NCI-H446 treated with DMSO at 0.1 percent for 48 hours (cell line): Measurements from ENCODE around the gene PFDN4.
"Not testable (repeated sequence)": the region's sequence is repeated elsewhere in the genome, so short reads cannot be mapped to it uniquely, and the experiment has no call there.

Experiments used
- DNase-seq: peaks from one replicate; lab custom pipeline; 2025; lab: John Stamatoyannopoulos, UW

The PFDN4 gene

DNA sequence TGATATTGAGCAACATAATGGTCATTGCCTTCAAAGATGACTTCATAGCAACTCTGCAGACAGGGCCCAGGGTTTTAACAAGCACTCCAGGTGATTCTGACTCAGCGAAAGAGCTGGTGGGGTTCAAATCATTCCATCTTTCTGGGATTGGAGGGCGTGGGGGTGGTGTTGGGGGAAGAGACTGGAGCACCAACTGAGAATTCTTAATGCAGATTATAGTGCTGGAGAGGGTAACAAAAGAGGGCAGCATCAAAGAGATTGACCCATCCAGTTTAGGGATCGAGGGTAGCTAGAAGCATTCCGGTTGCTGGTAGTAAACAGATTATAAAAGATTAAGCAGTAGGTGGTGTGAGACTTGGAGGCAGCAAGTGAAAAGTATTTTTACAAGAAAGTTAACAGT, 15.9 kb downstream of the PFDN4 start:
- no peak for DNase-seq

DNA sequence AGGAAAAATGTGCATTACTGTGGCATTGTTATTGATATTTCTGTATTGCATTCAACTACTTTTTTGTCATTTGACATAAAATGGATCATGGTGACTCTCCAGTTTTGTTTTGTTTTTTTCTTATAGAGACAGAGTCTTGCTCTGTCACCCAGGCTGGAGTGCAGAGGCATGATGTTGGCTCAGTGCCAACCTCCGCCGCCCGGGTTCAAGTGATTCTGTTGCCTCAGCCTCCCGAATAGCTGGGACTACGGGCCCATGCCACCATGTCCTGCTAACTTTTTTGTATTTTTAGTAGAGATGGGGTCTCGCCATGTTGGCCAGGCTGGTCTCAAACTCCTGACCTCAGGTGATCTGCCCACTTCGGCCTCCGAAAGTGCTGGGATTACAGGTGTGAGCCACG, 16.8 kb downstream of the PFDN4 start:
- DNase-seq: not testable (repeated sequence)

DNA sequence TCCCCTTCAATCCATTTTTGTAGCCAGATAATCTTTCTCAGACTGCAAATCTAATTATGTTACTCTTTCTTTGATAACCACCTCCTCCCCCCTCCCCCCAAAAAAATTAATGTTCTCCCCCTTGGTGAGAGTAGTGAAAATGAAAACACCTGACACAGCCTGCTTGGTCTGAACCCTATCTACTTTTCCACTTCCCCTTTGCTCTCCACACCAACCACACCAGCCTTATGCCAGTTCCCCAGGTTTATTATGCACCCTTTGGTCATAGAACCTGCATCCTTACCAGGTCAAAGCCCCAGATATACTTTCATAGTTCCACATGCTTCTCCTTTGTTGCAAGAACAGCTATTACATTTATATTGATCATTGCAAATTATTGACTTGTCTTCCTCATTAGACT, 19.4 kb downstream of the PFDN4 start:
- no peak for DNase-seq

DNA sequence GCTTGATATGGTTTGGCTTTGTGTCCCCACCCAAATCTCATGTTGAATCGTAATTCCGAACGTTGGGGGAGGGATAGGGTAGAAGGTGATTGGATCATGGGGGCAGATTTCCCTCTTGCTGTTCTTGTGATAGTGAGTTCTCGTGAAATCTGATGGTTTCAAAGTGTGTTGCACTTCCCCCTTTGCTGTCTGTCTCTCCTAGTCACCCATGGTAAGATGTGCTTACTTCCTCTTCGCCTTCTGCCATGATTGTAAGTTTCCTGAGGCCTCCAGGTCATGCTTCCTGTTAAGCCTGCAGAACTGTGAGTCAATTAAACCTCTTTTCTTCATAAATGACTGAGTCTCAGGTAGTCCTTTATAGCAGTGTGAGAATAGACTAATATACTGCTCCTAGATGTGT, 19.9 kb downstream of the PFDN4 start:
- DNase-seq: no peak

DNA sequence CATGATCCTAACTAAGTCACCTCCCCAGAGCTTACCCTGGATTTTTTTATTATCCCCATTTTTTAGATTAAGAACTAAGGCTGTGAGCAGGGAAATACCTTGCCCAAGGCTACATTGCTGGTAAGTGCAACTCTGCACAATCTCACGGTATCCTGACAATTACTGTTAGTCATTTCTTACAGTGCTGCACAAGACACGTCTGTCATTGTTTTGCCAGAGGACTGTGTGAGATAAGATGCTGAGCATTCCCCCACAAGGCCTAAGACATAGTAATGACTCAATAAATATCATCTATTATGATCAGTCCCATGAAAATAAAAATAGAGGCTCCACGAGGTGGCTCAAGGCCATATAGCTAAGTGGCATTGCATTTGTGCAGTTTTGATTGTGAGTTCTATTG, 21.0 kb downstream of the PFDN4 start:
- DNase-seq: no peak

DNA sequence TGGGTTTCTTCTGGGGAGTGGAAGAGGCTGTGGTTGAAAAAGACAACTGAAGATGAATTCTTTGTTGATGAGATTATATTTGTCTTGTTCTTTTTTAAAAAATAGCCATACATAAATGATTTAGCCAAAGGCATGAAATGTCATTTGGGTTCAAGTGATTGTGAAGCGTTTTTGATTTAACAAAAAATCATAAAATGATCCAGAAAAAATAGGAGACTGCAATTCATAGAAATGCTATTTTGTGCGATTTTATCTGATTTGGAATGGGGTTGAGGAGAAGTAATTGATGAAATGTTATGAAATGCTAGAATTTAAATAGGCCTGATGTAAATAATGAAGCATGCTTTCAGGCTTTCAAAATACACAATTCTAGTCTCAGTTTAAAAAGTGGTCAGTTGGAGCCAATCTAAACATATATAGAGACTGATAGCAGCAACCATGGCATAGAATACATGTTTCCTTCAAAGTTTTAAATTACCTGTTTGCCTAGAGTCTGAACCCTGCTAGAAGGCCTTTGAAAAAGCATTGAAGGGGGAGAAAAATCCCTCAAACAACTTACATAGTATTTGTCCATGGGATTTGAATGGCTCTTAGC, 21.8 kb downstream of the PFDN4 start:
- no peak for DNase-seq

DNA sequence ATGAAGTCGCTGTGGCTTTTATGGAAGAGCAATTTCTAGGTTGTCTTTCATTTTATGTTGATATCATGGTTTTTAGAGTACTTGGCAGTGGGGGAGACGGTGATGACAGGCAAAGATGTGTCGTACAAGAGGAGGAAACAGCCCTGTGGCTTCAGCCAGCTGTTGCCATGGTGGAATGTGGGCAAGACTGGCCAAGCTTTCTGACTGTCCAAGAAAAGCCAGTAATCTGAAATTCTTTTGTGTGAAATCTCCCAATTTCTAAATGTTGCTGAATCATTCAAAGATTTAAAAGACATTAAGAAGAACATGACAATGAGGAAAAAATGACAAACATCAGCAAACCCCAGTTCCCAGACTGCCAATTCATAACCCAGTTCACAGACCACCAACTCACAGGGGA, 23.1 kb downstream of the PFDN4 start:
- no peak for DNase-seq

DNA sequence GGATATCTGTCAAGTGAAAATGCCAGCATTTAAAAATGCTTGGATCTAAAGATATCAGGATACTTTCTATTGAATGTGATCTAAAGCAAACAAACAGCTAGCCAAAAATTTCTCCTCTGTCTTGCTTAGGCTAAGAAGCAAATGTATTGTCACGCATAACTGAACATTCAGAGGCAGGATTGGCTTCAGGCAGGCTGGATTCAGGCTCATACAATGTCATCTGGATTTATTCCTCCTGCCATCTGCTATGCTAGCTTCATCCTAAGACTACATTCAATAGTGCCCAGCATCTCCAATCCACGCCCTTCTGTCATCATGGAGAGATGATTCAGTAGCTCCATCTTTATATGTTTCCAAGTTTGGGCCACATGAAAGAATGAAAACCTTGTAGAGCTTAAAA, 27.1 kb downstream of the PFDN4 start:
- DNase-seq: peak; percentile 65

DNA sequence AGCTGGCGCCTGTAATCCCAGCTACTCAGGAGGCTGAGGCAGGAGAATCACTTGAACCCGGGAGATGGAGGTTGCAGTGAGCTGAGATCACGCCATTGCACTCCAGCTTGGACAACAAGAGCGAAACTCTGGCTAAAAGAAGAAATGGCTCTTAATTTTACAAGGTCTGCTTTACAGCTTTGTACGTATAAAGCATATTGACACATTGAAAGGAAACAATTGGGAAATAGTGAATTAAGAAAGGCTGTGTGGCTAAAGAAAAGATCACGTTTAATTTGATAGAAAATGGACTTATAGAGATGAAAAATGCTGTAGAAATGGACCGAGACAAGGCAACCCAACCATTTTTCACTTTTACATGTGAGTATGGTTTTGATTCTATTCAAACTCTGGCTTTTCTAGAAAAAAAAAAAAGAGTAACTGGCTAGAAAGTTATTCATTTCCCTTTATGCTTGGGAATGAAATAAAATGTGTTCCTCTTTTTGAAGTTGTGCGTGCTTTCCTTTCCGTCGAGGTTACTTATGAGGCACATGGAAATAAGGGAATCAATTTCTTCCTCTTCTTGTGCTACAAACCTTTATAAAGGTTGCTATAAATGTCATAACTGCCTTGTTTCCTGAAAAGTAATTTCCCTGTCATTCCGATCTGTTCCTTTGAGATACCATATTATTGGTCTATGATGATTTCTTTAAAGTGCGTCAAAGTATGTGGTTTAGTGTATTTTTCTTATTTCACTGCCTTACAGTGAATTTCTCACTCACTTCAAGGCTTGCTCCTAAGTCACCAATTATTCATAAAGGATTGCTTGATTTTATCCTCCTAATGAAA, 29.4 kb downstream of the PFDN4 start:
- DNase-seq: no peak

DNA sequence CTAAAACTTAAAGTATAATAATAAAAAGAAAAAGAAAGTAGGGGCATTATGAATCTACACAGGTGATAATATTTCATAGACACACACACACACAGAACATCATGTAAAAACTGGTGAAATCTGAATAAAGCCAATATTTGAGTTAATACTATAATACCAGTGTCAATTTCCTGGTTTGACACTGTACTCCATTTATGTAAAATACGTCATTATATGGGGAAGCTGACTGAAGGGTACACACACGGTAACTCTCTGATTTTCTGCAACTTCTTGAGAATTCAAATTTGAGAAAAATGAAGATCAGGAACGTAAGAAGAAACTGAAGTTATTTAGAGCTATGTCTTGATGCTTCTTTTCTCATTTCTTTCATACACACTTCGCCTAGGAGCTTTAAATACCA, 36.2 kb downstream of the PFDN4 start:
- no peak for DNase-seq

DNA sequence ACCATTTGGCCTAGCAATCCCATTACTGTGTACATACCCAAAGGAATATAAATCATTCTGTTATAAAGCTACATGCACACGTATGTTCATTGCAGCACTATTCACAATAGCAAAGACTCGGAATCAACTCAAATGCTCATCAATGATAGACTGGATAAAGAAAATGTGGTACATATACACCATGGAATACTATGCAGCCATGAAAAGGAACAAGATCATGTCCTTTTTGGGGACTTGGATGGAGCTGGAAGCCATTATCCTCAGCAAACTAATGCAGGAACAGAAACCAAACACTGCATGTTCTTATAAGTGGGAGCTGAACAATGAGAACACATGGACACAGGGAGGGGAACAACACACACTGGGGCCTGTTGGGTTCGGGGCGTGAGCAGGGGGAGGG, 40.8 kb downstream of the PFDN4 start:
- DNase-seq: not testable (repeated sequence)

DNA sequence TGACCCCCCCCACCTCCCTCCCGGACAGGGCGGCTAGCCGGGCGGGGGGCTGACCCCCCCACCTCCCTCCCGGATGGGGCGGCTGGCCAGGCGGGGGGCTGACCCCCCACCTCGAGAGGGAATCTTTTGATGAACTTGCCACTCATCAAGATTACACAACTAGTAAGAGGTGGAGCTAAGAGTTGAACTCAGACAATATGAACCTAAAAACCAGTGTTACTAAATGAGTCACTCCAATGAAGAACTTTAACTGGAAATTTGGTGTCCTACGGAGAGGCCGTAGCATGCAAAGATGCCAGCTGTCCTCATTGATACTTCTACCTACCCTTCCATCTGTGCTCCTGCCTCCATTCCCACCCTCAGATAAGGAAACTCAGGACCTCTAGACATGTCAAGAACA, 42.8 kb downstream of the PFDN4 start:
- peak; percentile 50 for DNase-seq

DNA sequence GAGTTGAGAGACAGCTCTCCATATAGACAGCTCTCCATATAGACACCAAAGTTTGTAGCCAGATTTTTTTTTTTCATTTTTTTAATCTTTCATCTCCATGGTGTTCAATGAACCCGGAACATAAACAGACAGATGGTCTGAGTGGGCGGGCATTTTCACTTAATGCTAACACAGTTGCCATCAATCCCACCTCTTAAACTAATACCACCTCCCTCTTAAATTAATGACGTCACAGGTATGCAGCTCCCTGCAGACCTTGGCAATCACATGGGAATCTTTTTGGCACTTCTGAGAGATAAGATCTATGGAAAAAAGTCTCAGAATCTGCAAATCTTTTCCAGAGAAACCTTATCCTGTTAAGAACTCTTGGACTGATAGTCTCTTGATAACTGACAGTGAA, 43.2 kb downstream of the PFDN4 start:
- peak; percentile 50 for DNase-seq

DNA sequence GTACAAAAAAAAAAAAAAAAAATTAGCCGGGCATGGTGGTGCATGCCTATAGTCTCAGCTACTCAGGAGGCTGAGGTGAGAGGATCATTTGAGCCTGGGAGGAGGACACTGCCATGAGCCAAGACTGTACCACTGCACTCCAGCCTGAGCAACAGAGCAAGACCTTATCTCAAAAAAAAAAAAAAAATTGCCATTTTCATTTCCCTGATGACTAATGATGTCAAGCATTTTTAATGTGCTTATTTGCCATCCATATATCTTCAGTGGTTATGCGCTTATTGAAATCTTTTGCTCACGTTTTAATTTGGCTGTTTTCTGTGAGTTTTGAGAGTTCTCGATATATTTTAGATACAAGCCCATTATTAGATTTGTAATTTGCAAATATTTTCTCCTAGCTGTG, 46.7 kb downstream of the PFDN4 start:
- DNase-seq: no peak

DNA sequence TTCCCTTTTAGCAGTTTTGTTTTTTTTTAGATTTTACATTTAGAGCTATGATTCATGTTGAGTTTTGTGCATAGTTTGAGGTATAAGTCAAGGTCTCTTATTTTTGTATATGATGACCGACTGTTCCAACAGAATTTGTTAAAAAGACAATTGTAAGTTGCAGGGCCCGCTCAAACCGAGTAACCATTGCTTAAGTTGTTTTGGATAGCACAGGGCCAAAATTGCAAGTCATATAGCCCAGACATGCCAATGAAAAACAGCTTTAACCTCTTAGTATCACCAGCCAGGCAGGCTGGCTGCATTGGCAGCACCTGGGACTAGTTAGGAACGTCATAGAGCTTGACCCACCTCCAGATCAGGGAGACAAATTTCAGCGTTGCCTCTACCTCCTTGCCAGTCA, 47.3 kb downstream of the PFDN4 start:
- DNase-seq: no peak

DNA sequence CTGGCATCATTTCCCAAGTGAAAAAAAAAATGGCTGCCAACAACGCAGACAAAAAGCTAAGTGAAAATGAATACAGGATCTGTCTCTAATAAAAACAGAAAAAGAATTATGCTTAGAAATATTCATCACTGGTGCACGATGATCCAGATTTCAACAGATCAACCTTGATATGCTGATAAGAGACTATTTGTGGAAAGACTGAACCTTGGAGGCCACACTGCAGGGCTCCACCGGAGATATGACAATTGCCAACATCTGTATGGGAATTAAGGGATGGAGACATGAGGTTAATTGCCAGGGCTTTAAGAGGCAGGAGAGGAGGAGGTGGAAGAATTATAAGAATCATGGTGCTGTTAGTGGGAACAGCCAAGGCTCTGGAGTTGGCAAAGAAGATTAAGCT, 48.3 kb downstream of the PFDN4 start:
- DNase-seq: no peak

DNA sequence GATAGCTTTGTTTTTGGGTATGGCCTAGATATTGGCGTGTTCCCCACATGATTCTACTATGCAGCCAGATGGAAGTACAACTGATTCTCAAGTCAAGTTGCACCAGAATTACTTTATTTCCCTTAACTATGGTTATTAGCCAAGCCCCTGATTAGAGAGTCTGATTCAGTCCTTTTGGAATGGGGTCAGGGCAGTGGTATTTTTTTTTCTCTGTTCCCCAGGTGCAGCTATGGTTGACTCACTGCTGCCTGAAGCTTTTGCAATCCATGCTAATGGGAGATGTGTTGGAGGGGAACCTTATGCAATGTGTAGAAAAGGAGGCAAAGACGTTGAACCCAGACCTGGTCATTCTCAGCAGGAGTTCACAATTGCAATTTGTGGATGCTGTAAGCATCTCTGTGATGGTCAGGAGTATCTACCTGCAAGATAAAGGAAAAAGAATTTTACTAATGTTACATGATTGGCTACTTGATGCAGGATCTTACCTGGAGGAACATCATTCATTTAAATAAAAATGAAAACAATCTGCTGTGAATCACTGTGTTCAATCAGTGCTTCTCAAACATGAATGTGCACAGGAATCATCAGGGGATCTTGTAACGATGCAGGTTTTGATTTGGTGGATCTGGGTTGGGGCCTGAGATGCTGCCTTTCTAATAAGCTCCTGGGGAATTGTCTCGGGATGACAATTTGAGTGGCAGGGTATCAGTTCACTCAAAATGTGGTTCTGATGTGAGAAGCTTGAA, 49.4 kb downstream of the PFDN4 start:
- no peak for DNase-seq

DNA sequence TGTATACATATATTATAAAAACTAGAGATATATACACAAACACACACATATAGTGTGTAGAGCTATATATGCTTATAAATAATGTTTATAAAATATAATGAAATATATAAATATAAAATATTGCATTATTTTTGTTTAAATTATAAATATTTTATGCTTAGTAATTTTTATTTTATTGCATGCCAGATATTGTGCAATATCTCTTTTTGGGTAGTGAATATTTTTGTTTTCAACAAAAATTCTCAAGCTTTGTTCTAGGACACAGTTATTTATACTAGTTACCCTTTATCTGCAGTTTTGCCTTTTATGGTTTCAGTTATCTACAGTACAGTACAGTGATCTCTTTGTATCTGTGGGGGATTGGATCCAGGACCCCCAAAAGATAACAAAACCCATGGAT, 52.2 kb downstream of the PFDN4 start:
- DNase-seq: no peak

DNA sequence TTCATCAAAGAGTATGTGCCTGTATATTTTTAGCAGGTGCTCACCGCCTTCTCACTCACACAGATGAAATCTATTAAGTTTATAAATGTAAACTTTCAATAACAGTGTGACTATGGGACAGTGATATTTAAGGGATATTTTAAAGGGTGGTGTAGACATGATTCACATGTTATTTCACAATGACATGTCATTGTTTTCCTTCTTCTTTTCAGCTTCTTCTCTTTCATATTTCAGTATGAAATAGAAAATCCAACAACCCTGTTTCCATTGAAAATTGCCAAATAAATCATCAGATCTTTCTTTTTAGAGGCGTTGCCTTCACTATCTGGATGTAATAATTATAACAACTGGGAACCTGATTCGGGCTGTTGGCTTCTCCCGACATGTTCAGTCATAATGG, 54.8 kb downstream of the PFDN4 start:
- DNase-seq: no peak

DNA sequence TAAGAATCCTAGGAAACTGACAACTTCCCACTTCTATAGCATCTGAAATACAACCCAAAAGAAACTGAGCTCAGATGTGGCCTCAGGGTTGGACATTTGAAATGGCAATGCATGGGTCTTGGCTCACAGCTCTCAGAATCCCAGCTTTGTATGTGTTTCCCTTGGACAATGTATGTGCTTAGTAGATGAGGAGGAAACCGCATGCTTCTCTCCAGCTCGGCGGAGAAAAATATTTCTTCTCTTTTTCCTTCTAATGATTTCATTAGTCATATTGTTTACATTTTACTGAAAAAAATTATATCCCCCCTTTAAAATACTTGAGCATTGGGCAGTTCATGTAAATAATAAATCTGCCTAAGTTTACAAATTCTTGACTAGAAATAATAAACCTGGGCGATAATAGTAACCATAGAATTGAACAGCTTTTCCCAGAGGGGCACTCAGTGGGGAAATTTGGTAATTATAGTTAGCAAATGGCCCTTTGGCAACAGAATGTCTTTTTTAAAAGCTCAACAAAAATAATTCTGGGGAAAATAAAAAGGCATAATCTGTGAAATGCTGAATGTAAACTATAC, 55.3 kb downstream of the PFDN4 start:
- DNase-seq: no peak

DNA sequence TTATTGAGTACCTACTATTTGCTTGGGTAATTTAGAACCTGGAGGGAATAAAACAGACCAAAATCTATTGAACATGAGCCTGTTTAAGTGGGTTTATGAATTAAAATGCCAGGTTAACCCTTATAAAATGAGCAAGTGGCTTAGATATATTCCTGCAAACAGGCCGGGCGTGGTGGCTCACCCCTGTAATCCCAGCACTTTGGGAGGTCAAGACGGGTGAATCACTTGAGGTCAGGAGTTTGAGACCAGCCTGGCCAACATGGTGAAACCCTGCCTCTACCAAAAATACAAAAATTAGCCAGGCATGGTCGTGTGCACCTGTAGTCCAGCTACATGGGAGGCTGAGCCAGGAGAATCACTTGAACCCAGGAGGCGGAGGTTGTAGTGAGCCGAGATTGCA, 57.9 kb downstream of the PFDN4 start:
- DNase-seq: not testable (repeated sequence)

DNA sequence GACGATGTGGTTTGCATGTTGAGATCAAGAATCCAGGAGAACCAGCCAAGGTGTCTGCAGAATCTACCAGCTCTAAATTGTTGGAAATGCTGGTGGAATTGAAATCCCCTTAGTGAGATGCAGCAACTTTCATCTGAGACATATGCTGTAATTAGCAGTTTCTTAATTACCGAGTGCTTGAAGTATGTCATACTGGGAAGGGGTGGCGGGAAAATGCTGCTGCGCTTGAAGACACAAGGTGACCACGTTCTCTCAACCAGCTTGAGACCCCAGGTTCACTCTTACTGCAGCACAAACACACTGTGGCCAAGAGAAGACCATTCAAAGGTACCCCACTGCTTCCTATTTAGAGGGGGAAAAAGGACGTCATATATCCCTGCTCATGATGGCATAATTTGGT, 59.0 kb downstream of the PFDN4 start:
- no peak for DNase-seq

DNA sequence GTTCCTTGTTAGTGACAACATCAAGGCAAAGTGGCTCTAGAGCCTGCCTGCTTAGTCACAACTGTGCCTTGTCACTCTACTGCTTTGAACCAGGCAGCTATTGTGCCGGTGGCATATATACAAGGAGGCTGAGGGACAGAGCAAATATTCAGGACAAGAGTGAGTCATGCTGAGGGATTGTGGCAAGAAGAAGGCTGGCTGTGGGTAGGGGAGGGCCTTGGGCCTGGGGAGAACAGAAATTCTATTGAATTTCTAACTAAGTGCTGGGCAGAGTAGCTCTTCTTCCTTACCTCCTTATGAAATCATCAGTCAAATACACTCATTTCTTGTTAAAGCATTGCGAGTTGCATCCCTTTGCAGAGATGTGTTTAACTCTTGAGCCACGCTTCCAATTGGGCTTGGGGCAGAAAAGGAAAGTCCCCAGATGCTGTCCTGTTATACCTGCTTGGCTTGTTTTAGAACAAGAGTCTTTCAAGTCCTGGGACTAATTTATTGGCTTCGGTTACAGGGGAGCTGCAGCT, 59.7 kb downstream of the PFDN4 start:
- no peak for DNase-seq
